ENCODE measurements around the gene TMEM132C.

GRCh38 chr12:128698301-128698972, 431.5 kb downstream of the TMEM132C start:
- TF ChIP-seq FOXJ3 (CRISPR knock-in tag; IDR thresholded peaks at IDR 0.05; ENCODE audit: borderline replicate concordance) (no peak), NFE2L1 (CRISPR knock-in tag; IDR thresholded peaks at IDR 0.05) (no peak), USF2 (CRISPR knock-in tag; IDR thresholded peaks at IDR 0.05) (no peak), CDX4 (CRISPR knock-in tag; IDR thresholded peaks at IDR 0.05; ENCODE audit: borderline replicate concordance) (no peak), E2F5 (CRISPR knock-in tag; IDR thresholded peaks at IDR 0.05) (no peak), MAX (CRISPR knock-in tag; IDR thresholded peaks at IDR 0.05) (no peak), TCF7 (CRISPR knock-in tag; IDR thresholded peaks at IDR 0.05; ENCODE audit: low read depth) (no peak), FOXP1 (CRISPR knock-in tag; IDR thresholded peaks at IDR 0.05; ENCODE audit: borderline replicate concordance) (no peak), ATF2 (CRISPR knock-in tag; IDR thresholded peaks at IDR 0.05; ENCODE audit: borderline replicate concordance, low read depth) (no peak), ELF4 (CRISPR knock-in tag; IDR thresholded peaks at IDR 0.05; ENCODE audit: low read depth) (no peak), ZNF121 (CRISPR knock-in tag; IDR thresholded peaks at IDR 0.05) (no peak), CREB1 (CRISPR knock-in tag; IDR thresholded peaks at IDR 0.05) (no peak)
- TF ChIP-seq, protein P1, sequence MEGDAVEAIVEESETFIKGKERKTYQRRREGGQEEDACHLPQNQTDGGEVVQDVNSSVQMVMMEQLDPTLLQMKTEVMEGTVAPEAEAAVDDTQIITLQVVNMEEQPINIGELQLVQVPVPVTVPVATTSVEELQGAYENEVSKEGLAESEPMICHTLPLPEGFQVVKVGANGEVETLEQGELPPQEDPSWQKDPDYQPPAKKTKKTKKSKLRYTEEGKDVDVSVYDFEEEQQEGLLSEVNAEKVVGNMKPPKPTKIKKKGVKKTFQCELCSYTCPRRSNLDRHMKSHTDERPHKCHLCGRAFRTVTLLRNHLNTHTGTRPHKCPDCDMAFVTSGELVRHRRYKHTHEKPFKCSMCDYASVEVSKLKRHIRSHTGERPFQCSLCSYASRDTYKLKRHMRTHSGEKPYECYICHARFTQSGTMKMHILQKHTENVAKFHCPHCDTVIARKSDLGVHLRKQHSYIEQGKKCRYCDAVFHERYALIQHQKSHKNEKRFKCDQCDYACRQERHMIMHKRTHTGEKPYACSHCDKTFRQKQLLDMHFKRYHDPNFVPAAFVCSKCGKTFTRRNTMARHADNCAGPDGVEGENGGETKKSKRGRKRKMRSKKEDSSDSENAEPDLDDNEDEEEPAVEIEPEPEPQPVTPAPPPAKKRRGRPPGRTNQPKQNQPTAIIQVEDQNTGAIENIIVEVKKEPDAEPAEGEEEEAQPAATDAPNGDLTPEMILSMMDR (IDR thresholded peaks at IDR 0.05) = no peak
- TF ChIP-seq, protein P2, sequence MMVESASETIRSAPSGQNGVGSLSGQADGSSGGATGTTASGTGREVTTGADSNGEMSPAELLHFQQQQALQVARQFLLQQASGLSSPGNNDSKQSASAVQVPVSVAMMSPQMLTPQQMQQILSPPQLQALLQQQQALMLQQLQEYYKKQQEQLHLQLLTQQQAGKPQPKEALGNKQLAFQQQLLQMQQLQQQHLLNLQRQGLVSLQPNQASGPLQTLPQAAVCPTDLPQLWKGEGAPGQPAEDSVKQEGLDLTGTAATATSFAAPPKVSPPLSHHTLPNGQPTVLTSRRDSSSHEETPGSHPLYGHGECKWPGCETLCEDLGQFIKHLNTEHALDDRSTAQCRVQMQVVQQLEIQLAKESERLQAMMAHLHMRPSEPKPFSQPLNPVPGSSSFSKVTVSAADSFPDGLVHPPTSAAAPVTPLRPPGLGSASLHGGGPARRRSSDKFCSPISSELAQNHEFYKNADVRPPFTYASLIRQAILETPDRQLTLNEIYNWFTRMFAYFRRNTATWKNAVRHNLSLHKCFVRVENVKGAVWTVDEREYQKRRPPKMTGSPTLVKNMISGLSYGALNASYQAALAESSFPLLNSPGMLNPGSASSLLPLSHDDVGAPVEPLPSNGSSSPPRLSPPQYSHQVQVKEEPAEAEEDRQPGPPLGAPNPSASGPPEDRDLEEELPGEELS (CRISPR knock-in tag; IDR thresholded peaks at IDR 0.05) = no peak

Measured in WTC11 (cell line).